HepG2 (cell line): ENCODE measurements around the gene MSI2. TPM values are rescaled to one million over a fixed set of nuclear protein-coding genes. Genes with fewer than 3 reads are reported as not detected.

Experiments
- ATAC-seq: fragments of 200-7000 bp; cut with Tn5 transposase; 3 replicates; pipeline ENCODE4 v1.9.1; 2020; ENCODE audit warnings: mild to moderate bottlenecking, moderate library complexity
- BruUV-seq: library from RNA; stranded (reverse); fragments of 400-500 nt; replicated peaks from 2 replicates; lab custom pipeline; 2021; lab: Mats Ljungman, UMichigan
- CTCF ChIA-PET: fragments of 300-600 bp; formaldehyde crosslinking; extraction: SDS; loops from one replicate; lab custom pipeline; 2021; ENCODE audit warnings: low total read pairs, inconsistent platforms, low intra/inter-chr PET ratio; lab: Yijun Ruan, JAX
- POLR2A ChIA-PET: fragments of 350-600 bp; sonication (Branson Sonifier 250); formaldehyde crosslinking; loops from one replicate; lab custom pipeline; 2020; ENCODE audit warnings: antibody characterized with exemption, inconsistent platforms; lab: Yijun Ruan, JAX
- DNase-seq: peaks from one replicate; pipeline ENCODE4 v3.0.0-alpha.2; 2015; ENCODE audit warnings: low spot score
- FAIRE-seq: peaks from 3 replicates; lab custom pipeline; 2011; peaks lifted over from hg19 to GRCh38; lab: Jason Lieb, UNC
- H2AFZ ChIP-seq: one replicate; pipeline ENCODE4 v1.6.1; 2011; ENCODE audit warnings: low read length, inconsistent platforms
- H3K27ac ChIP-seq: fragments of 300-600 bp; 3 replicates; pipeline ENCODE4 v1.8.0; 2011; ENCODE audit warnings: mixed run types, mild to moderate bottlenecking, mixed read lengths, low read length, inconsistent platforms; ENCODE audit not compliant: insufficient read depth; ENCODE audit errors: extremely low read length
- H3K27me3 ChIP-seq, 2 experiments: fragments of 200-600 bp in 1 of 2; 2 replicates in 1 of 2; 3 replicates in 1 of 2; pipeline versions ENCODE4 v1.6.0 to v1.8.0; 2011; ENCODE audit warnings: low read length in 2 of 2, mild to moderate bottlenecking in 2 of 2, moderate library complexity in 2 of 2, inconsistent platforms in 1 of 2; ENCODE audit not compliant: insufficient read depth in 2 of 2, control insufficient read depth in 1 of 2
- H3K36me3 ChIP-seq, 2 experiments: fragments of 200-600 bp in 1 of 2; replicated peaks in 1 of 2; 2 replicates in 1 of 2; 3 replicates in 1 of 2; pipeline versions ENCODE4 v1.5.1 to v1.8.0; 2011; ENCODE audit warnings: low read length in 2 of 2, inconsistent platforms in 1 of 2; ENCODE audit not compliant: insufficient read depth in 2 of 2, control insufficient read depth in 1 of 2
- H3K4me1 ChIP-seq: 2 replicates; pipeline ENCODE4 v1.5.1; 2012; ENCODE audit warnings: low read length, inconsistent platforms; ENCODE audit not compliant: insufficient read depth
- H3K4me2 ChIP-seq: 2 replicates; pipeline ENCODE4 v1.6.0; 2011; ENCODE audit warnings: low read depth, low read length, inconsistent platforms
- H3K4me3 ChIP-seq, 3 experiments: fragments of 200-600 bp in 1 of 3; sonication (generic), shearing (Covaris generic) in 1 of 3; replicated peaks in 1 of 3; 2 replicates each; pipeline ENCODE4 v1.5.1; 2011 to 2016; ENCODE audit warnings: low read length in 3 of 3, inconsistent platforms in 2 of 3, low read depth in 2 of 3, mild to moderate bottlenecking in 2 of 3, control low read depth in 1 of 3, mixed read lengths in 1 of 3; ENCODE audit not compliant: insufficient read depth in 1 of 3
- H3K79me2 ChIP-seq: one replicate; pipeline ENCODE4 v1.6.1; 2011; ENCODE audit warnings: low read length, inconsistent platforms; ENCODE audit not compliant: insufficient read depth
- H3K9ac ChIP-seq: 2 replicates; pipeline ENCODE4 v1.6.0; 2011; ENCODE audit warnings: mild to moderate bottlenecking, low read depth, low read length, inconsistent platforms; ENCODE audit not compliant: insufficient read depth
- H3K9me3 ChIP-seq: 2 replicates; pipeline ENCODE4 v1.5.1; 2012; ENCODE audit warnings: mild to moderate bottlenecking, low read length
- H4K20me1 ChIP-seq: 2 replicates; pipeline ENCODE4 v1.6.0; 2011; ENCODE audit warnings: inconsistent platforms, mild to moderate bottlenecking, low read length, moderate library complexity; ENCODE audit not compliant: insufficient read depth
- ASH2L ChIP-seq: fragments of 300-600, 200-600 bp; sonication (generic); IDR thresholded peaks from 2 replicates; pipeline ENCODE4 v1.7.0; 2017; ENCODE audit warnings: low read depth, mild to moderate bottlenecking, moderate library complexity, mixed read lengths, low read length; ENCODE audit not compliant: insufficient read length
- GABPA ChIP-seq, 2 experiments: IDR thresholded peaks; 2 replicates each; pipeline ENCODE4 v1.6.1; 2011 to 2016; ENCODE audit warnings: low read depth in 2 of 2, low read length in 1 of 2, missing biosample characterization in 1 of 2, missing genetic modification characterization in 1 of 2
- KAT7 ChIP-seq: IDR thresholded peaks from 2 replicates; pipeline ENCODE4 v1.6.1; 2018; ENCODE audit warnings: borderline replicate concordance, missing compliant biosample characterization
- MBD4 ChIP-seq: IDR thresholded peaks from 2 replicates; pipeline ENCODE4 v1.6.1; 2012; ENCODE audit warnings: low read length, inconsistent platforms, borderline replicate concordance
- POLR2G ChIP-seq: fragments of 200-400 bp; formaldehyde crosslinking; IDR thresholded peaks from 2 replicates; pipeline ENCODE4 v1.6.1; 2018; ENCODE audit warnings: mild to moderate bottlenecking, low read depth, low read length, moderate library complexity
- RORA ChIP-seq: sonication (generic); formaldehyde crosslinking; IDR thresholded peaks from 2 replicates; pipeline ENCODE4 v1.5.0; 2020; ENCODE audit warnings: mild to moderate bottlenecking, missing genetic modification reagents, moderate library complexity
- ZFP82 ChIP-seq: sonication (generic); formaldehyde crosslinking; IDR thresholded peaks from 2 replicates; pipeline ENCODE4 v1.5.1; 2020; ENCODE audit warnings: mild to moderate bottlenecking, missing genetic modification reagents, borderline replicate concordance
- ZNF572 ChIP-seq: sonication (generic); formaldehyde crosslinking; IDR thresholded peaks from 2 replicates; pipeline ENCODE4 v1.5.1; 2020; ENCODE audit warnings: mild to moderate bottlenecking, missing genetic modification reagents
- ZNF607 ChIP-seq: sonication (generic); formaldehyde crosslinking; IDR thresholded peaks from 2 replicates; pipeline ENCODE4 v1.5.1; 2020; ENCODE audit warnings: missing genetic modification reagents, mild to moderate bottlenecking, borderline replicate concordance
- ZNF737 ChIP-seq: sonication (generic); formaldehyde crosslinking; IDR thresholded peaks from 2 replicates; pipeline ENCODE4 v1.5.0; 2020; ENCODE audit warnings: missing genetic modification reagents, mild to moderate bottlenecking, borderline replicate concordance
- ZNF75D ChIP-seq: sonication (generic); formaldehyde crosslinking; IDR thresholded peaks from 2 replicates; pipeline ENCODE4 v1.8.1; 2023; ENCODE audit warnings: missing genetic modification reagents, mild to moderate bottlenecking, borderline replicate concordance
- WGBS: methylation state at CpG from one replicate; pipeline ENCODE4 v1.1.6; 2017; ENCODE audit warnings: low lambda C conversion rate; 5-methylcytosine and 5-hydroxymethylcytosine counted together
- in situ Hi-C: cut with HindIII; loops from 2 replicates; pipeline ENCODE4 v1.10.0; 2017; ENCODE audit warnings: low pct_unique_long_range_greater_than_20kb; ENCODE audit not compliant: extremely low pct_ligation_motif_present
- intact Hi-C: fragments of 100-400 bp; cut with micrococcal nuclease; formaldehyde crosslinking; loops from one replicate; pipeline ENCODE4 v1.10.0; 2022; ENCODE audit not compliant: unreplicated experiment
- polyA plus RNA-seq, 8 experiments: library from polyadenylated mRNA; depleted of rRNA in 3 of 8; stranded (reverse) in 7 of 8; unstranded in 1 of 8; fragments of >200 nt; fragmentation: Illumina TruSeq in 4 of 8; extraction: Trizol in 4 of 8; gene quantifications; 2 replicates each; pipeline versions ENCODE4 v1.2.1 to v1.2.3, GENCODE V29; 2011 to 2016; ENCODE audit warnings: low read depth in 4 of 8, missing spikeins in 1 of 8, mixed read lengths in 1 of 8; ENCODE audit not compliant: insufficient read depth in 1 of 8
- total RNA-seq, 5 experiments: library from RNA; depleted of rRNA; stranded (reverse); fragments of >200 nt; fragmentation: Illumina TruSeq; extraction: Trizol; gene quantifications; 2 replicates each; pipeline ENCODE4 v1.2.3, GENCODE V29; 2016; ENCODE audit warnings: low read depth in 1 of 5
- TF ChIP-seq, protein P1 (sequence below): sonication (generic); formaldehyde crosslinking; IDR thresholded peaks from 2 replicates; pipeline ENCODE4 v1.4.0; 2020; ENCODE audit warnings: missing genetic modification reagents, borderline replicate concordance

Gene MSI2
- total and polyA plus RNA-seq, 2 of the 13 experiments (the other 11 are each of a cell fraction or from before 2014, with no cell fraction given): 77.5 to 78.4 TPM

DNA sequence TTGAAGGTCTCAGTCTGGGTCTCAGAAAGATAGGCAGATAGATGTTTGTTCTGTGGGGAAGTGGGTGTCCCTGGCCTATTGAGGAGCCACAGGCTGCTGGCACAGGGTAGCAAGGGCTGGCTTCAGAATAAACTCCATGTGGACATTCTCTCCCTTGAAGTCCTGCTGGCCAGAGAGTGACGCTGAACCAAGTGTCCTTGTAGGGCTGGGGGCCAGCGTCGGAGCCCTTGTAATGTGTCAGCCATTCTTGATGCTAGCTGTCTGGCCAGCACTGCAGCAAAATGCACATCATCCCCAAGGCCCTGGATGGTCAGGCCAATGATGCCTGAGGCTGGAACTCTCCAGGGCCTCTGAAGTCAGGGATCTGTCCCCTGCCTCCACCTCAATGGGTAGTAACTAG lies 385.4 kb downstream of the MSI2 start:
- ATAC-seq (no peak), FAIRE-seq (no peak), DNase-seq (no peak)
- Histone ChIP-seq H3K4me1 (no peaks in the 10 kb centered on the region), H3K36me3 (peaks cover 29 to 69% of the 10 kb centered on the region in 2 experiments), H4K20me1 (0 out of 2 replicates have a peak, but pooled peaks cover 3% of the 10 kb centered on the region), H3K4me3 (no peak overlapping the region), H3K4me2 (no peak overlapping the region), H3K9ac (no peak overlapping the region), H2AFZ (no peak overlapping the region), H3K27ac (no peak overlapping the region), H3K79me2 (no peaks in the 10 kb centered on the region), H3K9me3 (no peaks in the 10 kb centered on the region), H3K27me3 (no peaks in the 10 kb centered on the region)
- TF ChIP-seq POLR2G (no peak), ZNF737 (no peak), RORA (no peak), GABPA (IDR thresholded peaks at IDR 0.05; ENCODE audit: low read depth, low read length) (no peak), GABPA (CRISPR knock-in tag; IDR thresholded peaks at IDR 0.05; ENCODE audit: low read depth) (no peak), ZNF75D (CRISPR knock-in tag) (no peak), ZFP82 (no peak), MBD4 (no peak), ZNF572 (CRISPR knock-in tag) (no peak), ZNF607 (CRISPR knock-in tag) (no peak), ASH2L (no peak)
- in situ Hi-C loops (no loop called here), intact Hi-C loops (no loop called here)
- BruUV-seq: no TSS peak
- WGBS: 100% methylated on average over 3 of the region's 3 CpGs
- CTCF ChIA-PET: no interaction called here
- POLR2A ChIA-PET: no interaction called here

DNA sequence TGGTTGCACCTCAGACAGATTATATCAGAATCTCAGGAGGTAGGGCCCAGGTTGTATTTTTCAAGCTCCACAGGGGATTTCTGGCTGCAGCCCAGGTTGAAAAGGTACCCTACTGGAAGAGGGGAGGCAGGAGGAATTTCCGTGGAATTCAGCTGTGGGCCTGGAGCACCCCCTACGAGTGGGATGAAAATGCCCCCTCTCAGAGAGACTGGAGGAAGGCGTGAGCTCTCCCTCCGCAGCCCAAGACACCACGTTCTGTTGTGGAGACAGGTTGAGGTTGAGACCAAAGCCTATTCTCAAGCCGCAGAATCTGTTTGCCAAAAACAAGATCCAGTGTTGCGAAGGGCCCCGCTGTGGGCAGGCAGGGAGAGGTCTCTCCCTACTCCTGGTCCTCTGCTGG lies 386.7 kb downstream of the MSI2 start:
- H3K9ac ChIP-seq: no peak overlapping the region
- CTCF ChIA-PET: no interaction called here
- H2AFZ ChIP-seq: no peak overlapping the region
- H3K27ac ChIP-seq: no peak overlapping the region
- no peaks in the 10 kb centered on the region for H3K27me3 ChIP-seq
- POLR2A ChIA-PET: no interaction called here
- FAIRE-seq (no peak), ATAC-seq (no peak), DNase-seq (no peak)
- intact Hi-C loops: no loop called here
- TF ChIP-seq KAT7 (CRISPR knock-in tag): no peak
- TF ChIP-seq, protein P1, sequence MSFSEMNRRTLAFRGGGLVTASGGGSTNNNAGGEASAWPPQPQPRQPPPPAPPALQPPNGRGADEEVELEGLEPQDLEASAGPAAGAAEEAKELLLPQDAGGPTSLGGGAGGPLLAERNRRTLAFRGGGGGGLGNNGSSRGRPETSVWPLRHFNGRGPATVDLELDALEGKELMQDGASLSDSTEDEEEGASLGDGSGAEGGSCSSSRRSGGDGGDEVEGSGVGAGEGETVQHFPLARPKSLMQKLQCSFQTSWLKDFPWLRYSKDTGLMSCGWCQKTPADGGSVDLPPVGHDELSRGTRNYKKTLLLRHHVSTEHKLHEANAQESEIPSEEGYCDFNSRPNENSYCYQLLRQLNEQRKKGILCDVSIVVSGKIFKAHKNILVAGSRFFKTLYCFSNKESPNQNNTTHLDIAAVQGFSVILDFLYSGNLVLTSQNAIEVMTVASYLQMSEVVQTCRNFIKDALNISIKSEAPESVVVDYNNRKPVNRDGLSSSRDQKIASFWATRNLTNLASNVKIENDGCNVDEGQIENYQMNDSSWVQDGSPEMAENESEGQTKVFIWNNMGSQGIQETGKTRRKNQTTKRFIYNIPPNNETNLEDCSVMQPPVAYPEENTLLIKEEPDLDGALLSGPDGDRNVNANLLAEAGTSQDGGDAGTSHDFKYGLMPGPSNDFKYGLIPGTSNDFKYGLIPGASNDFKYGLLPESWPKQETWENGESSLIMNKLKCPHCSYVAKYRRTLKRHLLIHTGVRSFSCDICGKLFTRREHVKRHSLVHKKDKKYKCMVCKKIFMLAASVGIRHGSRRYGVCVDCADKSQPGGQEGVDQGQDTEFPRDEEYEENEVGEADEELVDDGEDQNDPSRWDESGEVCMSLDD: no peak
- no TSS peak for BruUV-seq
- H3K4me2 ChIP-seq: no peak overlapping the region
- in situ Hi-C loops: no loop called here
- no peak overlapping the region for H3K4me3 ChIP-seq
- 93% methylated on average over 8 of the region's 8 CpGs for WGBS
- H3K36me3 ChIP-seq: peaks cover 19 to 58% of the 10 kb centered on the region in 2 experiments
- no peaks in the 10 kb centered on the region for H3K9me3 ChIP-seq
- no peaks in the 10 kb centered on the region for H3K4me1 ChIP-seq
- H3K79me2 ChIP-seq: no peaks in the 10 kb centered on the region
- H4K20me1 ChIP-seq: no peaks in the 10 kb centered on the region
